C1 segment of cervical spinal cord (tissue), 14 donors: Measurements from ENCODE around the gene ISOC2.

Experiments used
- DNase-seq, 14 donors: peaks; one replicate each; lab custom pipeline; 2025; lab: John Stamatoyannopoulos, UW

Gene ISOC2

GRCh38 chr19:55479451-55480230 lies 18.2 kb upstream of the ISOC2 start:
- DNase-seq: no peak

GRCh38 chr19:55479045-55479444 lies 17.6 kb upstream of the ISOC2 start:
- no peak for DNase-seq

DNA sequence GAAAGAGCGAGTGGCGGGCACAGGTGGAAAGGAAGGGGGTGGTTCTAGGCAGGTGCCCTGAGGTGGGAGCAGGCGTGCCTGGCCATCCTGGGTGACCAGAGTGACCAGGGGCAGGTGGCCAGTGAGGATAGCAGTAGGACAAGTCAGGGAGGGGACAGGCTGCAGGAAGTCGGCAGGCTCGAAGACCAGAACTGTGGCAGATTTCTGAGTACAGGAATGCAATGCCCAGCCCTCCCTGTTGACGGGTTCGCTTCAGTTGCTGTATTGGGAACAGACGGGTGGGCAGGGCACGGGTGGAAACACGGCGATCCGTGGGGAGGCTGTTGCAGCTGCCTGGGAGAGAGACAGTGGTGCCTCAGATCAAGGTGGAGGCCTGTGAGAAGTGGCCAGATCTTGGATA lies 16.9 kb upstream of the ISOC2 start:
- DNase-seq: no peak

DNA sequence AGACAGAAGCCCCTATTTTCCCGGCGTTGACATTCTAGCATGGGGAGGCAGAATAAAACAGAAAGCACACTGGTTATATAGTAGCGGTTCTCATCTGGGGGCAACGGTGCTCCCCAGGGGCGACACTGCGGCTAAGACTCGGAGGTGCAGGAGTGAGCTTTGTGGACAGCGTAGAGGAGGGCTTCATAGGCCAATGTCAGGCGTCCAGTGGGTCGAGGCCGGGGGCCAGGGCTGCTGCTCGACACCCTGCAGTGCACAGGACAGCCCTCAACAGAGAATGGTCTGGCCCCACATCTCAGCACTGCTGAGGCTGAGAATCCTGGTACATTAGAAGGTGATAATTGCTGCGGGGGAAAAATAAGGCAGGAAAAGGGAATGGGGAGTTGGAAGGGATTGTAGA lies 16.5 kb upstream of the ISOC2 start:
- DNase-seq: no peak

GRCh38 chr19:55476100-55476775 lies 14.8 kb upstream of the ISOC2 start, which contains the start of gene ZNF628:
TSS of gene ZNF628 (plus strand) at chr19:55476617. CDS start at chr19:55479911, 3,294 bp downstream.
- peak; percentile 89 to 98 (median 97) for DNase-seq

- DNase-seq: no peak
These were observed 13.1 kb upstream of the ISOC2 start for GRCh38 chr19:55474269-55475265.

GRCh38 chr19:55473225-55474012 lies 12.0 kb upstream of the ISOC2 start:
- no peak for DNase-seq

GRCh38 chr19:55472463-55472862 lies 11.0 kb upstream of the ISOC2 start:
- DNase-seq: no peak

DNA sequence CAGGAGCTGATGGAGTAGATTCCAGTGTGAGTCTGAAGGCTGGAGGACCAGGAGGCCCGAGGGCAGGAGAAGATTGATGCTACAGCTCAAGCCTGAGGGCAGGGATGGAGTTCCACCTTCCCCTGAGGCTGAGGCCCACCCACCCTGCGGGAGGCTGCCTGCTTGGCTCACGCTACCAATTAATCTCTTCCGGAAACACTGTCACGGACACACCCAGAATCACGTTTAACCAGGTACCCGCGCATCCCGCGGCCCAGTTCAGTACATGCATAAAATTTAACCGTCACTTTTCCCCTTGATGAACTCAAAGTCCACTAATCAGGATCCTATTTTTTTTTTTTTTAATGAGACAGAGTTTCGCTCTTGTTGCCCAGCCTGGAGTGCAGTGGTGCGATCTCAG lies 9.8 kb upstream of the ISOC2 start:
- no peak for DNase-seq

GRCh38 chr19:55468054-55468393 lies 6.6 kb upstream of the ISOC2 start:
- DNase-seq: no peak

DNA sequence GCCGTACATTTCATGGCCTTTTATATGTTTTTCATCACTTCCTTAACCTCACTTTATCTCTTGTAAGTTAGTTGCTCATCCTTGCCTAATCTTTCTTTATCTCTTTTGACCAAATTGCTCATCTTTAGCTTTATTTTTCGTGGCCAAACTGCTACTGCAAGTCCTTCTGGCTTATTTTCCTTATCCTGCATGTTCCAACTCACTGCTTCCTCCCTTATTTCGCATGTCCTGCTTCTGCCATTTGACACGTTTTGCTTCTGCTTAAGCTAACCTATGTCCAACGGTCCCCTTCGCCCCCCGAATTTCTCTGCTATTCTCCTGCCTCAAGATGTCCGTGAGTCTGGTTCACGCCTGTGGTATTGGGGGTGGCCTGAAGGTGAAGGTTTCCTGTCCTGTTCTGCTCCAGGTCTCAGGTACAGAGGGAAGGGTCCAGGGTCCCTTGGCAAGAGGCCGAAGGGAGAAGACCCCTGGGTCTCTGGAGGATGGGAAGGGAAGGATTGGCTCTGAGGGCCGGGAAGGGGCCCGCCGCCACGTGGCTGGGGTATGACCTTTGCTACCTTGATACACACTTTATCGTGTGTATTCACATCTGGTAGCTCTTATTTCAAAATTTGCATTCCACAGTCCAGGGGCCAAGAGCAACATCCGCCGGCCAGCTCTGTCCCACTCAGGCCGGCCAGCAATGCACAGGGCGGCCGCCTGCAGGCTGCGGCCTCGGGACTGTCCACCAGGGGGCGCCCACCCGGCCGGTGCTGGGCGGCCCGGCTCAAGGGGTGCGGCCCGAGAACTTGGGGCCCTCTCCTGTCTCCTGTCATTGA lies 6.0 kb upstream of the ISOC2 start:
- DNase-seq: peak in 7 of 14 donors; percentile 11 to 71 (median 32)

- no peak for DNase-seq
These were observed 4.8 kb upstream of the ISOC2 start for GRCh38 chr19:55466241-55466614.

GRCh38 chr19:55465460-55466240 lies 4.2 kb upstream of the ISOC2 start:
- DNase-seq: no peak

DNA sequence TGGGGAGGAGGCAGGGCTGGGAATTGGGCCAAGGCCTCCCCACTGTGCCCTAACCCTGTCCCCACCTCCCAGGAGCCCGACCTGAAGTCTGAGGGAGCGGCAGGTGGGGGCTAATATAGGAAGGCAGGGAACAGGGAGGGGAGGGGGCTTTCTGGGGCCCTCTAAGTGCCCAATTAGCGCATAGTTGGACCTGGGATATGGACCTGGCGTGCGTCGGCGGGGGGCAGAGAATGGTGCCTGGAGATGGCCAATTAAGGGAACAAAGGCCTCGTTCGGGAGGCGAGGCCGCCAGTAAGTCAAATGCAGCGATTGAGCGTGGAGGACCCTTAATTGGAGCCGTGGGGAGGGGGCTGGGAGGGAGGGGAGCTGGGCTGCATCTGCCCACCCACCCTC lies 3.2 kb upstream of the ISOC2 start, which contains the start of gene C19orf85:
Gene C19orf85, minus strand, starts transcription at position 90 of the 393 bp plus-strand sequence. CDS start 197 bp downstream, outside the sequence.
- DNase-seq: no peak

DNA sequence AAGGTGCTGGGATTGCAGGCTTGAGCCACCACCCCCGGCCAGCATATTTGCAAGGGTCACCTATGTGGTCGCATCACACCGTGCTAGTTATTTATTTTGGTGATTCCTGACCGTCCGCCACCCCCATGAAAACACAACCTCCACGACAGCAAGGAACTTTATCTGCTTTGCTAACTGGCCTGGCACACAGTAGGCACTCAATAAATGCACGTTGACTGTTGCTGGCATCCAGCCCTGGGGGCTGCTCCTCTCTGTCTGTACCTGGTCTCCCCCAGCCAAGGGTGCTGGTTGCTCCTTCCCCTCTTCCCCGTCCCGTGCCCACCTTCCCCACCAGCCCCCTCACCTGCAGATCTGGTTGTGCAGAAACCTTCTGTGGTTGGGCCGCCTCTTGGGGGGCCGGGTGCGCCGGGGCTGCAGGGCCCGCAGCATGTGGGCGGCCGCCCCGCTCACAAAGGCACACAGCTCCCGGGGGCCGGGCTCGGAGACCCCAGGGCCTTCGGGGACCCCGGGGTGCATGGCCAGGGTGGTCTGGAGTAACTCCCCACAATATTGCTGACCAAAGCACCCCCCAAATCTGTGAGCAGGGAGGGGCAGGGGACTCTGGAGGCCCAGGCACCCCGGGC lies 2.7 kb upstream of the ISOC2 start:
- DNase-seq: no peak

GRCh38 chr19:55463583-55464031 lies 2.2 kb upstream of the ISOC2 start:
- DNase-seq: no peak

DNA sequence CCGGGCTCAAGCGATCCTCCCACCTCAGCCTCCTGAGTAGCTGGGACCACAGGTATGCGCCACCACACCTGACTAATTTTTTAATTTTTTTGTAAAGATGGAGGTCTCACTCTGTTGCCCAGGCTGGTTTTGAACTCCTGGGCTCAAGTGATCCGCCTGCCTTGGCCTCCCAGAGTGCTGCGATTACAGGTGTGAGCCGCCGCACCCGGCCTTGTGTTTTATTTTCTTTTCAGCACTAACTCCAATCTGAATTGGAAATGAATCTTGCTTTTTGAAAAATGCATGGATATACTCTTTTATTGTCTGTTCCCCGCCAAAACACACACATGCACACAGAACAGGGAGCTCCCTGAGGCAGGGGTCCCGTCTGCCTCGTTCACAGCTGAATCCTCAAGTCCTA lies 1.3 kb upstream of the ISOC2 start:
- no peak for DNase-seq

GRCh38 chr19:55461974-55462626 lies 658 bp upstream of the ISOC2 start:
- no peak for DNase-seq
